GM19397 (cell line): Measurements from ENCODE around the gene MRE11.
"Not testable (repeated sequence)": the region's sequence is repeated elsewhere in the genome, so short reads cannot be mapped to it uniquely, and the experiment has no call there.

Source experiments
- ATAC-seq: cut with Tn5 transposase; IDR thresholded peaks from one replicate; pipeline ENCODE4 v1.9.1; 2021; ENCODE audit warnings: mild to moderate bottlenecking, moderate library complexity; ENCODE audit not compliant: unreplicated experiment

Gene MRE11

DNA sequence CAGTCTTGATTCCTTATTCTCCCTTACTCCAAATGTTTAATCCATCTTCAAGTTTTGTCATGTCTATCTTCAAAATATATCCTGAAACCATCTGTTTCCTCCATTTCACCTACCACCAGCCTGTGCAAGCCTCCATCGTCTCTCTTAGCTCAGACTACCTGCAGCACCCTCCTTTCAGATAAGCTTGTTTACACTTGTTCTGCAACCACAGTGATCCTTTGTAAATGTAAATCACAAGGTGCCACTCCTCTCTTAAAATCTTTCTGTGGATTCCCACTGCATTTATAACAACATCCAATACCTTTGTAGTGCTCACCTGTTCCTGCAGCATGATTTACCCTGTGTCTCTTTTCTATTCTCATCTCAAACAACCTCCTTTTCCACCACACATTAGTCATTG, 60.6 kb downstream of the MRE11 start:
- ATAC-seq, result no peak

DNA sequence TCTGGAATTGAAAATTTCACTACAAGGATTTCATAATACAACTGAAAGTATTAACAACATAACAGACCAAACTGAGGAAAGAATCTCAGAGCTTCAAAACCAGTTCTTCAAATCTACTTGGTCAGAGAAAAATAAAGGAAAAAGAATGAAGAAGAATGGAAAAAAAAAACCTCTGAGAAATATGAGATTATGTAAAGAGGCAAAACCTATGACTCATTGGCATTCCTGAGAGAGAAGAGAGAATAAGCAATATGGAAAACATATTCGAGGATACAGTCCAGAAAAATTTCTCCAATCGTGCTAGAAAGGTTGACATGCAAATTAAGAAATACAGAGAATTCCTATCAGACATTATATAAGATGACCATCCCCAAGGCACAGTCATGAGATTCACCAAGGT, 69.0 kb downstream of the MRE11 start:
- ATAC-seq, result no peak

DNA sequence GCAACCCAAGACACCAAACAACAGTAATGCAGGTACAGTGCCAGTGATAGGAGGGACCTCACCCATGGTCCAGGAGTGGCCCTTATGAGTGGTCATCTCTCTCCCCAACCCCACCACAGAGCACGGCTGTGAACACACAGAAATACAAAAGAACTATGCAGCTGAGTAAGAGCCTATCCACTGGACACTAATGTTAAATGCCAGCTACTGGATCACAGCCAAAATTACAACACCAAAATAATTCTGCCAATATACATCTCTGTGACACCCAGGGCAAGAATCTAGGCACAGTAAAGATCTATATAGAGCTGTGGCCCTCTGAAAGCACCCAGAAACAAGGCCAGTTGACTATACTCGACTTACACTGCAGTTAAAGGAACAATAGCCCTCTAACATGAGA, 69.6 kb downstream of the MRE11 start:
- ATAC-seq, result no peak

DNA sequence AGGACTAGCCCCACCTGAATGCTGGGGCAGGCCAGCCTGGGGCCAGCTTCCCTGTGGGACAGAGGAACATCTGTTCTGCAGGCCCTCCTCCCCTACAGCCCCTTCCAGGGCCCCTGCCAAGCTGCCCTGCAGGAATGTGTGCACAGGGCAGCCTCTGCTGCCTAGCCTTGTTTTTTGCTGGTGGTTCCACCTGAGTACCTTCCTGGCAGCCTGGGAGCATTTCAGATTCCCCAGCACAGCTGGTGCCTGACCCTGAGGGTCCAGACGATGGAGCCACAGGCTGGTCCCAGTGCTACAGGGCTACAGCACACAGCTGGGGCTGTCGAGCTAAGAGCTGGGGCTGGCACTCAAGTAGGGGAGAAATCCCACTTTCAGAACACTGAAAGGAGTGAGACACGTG, 70.1 kb downstream of the MRE11 start:
- no peak for ATAC-seq

DNA sequence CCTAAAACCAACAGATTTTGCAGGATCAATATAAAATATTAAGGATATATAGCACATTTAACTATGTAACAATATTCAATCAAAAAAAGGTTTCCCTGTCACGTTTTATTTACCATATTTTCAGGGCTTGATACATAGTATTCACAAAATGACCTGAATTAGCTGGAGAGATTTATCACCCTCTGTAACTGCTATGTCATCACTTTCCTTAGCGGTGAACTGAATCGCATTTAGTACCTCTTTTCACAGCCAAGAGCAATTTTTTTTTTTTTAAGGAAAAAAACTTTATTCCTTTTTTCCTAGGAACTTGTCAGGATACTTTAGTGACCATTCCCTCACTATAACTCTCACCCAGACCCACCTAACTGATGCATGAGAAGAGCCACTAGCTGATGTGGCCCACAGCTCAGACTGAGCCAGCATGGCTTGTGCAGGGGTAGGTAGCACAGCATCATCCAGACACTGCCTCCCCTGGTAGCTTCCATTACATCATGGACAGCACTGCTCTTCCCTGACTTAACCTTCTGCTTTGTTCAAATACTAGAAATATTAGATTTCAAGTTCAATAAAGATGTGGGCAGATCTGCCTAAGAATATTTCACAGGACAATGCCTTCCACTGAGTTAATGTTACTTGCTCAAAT, 75.4 kb downstream of the MRE11 start:
- no peak for ATAC-seq

DNA sequence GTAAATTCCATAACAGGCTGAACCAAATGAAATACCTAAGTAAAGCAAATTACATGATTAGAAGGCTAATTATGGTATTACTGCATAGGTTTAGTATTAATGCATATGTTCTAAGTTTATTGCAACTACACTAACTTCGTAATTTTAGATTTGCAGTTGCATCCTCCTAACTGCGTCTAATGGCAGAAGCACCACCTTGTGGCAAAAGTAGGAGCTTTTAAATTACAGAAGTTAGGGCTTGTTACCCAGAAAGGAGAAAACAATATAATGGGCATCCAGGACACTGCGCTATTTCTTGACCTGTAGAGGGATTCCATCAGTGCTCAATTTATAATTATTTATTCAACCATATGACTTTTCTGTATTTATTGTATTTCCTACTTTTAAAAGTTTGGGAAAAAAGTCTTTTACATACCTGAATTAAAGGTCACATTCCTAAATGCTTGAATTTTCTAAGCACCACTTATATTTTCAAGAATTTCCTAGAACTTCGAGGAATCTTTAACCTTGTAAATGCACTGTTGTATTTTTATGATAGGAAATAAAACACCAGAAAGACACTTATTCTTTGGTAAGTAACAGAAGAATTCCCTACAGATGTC, 76.2 kb downstream of the MRE11 start:
- ATAC-seq, result no peak

DNA sequence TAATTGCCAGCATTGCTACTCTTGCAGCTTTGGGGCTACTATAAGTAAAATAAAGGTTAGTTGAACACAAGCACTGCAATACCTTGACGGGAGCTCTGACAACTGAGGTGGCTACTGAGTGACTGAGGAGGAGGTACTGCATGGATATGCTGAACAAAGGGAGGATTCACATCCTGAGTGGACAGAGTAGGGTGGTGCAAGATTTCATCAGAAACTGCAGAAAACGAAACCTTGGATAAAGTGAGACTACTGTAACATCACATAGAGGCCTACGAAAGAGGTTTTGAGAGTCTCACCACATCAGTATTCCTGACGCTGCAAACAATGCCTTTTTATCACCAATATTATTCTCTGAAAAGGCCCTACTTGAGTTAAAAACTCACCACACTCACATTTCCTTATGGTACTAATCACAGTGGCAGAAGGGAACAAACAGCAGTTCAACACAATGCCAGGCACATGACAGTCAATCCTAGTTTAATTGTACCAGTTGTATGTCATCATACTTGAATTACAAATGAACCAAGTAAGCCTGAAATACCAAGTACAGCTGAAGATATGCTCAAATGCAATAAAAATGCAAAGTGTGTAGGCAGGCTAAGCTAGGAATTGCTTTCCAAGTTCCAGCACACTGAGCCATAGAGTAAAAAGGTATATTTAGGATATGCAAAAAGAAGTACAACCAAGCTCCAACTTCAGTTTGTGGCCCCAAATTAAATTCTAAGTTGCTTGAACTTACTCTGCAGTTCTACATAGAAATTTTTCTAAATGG, 88.4 kb downstream of the MRE11 start:
- ATAC-seq, result no peak

DNA sequence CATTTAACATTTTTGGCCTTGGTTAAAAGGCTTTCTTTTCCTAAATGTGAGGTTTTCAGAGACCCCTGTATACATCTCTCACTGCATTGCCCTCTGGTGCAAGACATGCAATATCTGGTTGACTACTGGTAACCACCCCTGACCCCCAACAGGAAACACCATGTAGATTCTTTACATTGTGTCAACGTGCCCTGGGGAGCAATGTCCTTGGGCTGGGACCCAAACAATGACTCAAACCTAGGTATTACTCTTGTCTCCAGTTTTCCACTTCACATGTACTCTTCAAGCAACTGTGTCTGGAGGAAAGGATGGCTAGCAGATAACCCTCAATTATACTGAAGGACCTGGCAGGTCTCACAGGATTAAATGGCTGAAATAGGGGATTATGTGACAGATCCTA, 91.3 kb downstream of the MRE11 start:
- no peak for ATAC-seq

DNA sequence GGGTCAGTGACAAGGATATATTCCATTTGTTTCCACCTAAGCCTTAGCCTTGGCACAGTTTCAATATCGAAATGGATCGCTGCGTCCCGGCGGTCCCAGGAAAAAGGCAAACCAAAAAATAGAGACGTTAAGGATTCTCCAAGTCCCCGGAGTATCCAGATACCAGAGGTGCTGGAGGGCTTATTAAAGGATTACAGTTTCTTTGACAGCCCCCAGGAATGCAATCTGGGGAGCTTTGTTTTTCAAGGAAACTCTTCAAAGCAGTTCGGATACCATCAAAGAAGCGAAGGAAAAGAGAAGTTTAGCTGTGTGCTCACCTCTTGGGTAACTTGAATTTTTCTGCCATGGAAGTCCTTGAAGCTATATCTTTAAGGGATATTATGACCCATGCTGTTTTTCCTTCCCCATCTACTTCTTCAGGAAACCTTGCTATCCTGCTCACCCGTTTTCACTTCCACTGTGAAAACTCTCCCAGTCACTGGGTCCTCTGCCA, 91.8 kb downstream of the MRE11 start:
- no peak for ATAC-seq

DNA sequence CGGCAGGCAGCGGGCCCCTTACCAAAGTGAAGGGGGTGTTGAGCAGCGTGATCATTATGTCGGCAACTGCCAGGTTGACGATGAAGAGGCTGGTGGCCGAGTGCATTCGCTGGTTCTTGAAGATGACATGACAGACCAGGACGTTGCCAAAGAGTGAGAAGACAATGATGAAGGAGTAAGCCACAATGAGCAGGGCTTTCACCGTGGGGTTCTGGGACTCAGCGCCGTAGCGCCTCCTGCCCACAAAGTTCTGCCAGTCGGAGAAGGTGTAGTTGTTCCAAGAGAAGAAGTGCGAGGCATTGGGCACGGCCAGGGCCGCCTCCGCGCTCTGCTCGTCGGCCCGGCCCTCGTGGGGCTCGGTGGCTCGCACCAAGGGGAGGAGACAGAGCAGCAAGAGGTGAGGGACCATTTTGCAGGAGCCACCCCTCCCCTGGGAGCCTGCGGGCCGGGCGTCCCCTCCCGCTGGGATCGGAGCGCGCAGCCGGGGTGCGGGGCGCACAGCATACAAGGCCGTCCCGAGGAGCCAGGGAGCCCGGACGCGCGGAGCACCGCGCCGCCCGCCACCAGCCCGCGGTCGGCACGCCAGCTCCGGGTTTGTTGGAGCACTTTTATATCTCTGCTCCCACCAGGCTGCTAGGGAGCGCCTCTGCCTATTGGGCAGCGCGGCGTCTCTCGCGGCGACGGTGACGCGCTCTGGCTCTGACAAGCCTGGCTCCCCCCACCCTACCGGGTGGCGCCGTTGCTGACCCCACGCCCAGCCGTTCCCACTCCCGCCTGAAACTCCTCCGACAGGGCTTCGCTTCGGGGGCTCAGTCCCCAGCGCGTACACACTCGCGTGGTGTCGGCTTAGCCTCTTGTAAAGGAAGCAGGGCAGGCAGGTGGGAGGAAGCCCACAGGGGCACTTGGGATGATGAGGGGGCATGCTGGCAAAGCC, 92.5 kb downstream of the MRE11 start, which contains the start of gene GPR83:
TSS of gene GPR83 (minus strand) at position 581 of the 934 bp plus-strand sequence. CDS start at position 409, 172 bp downstream.
- ATAC-seq, result no peak

DNA sequence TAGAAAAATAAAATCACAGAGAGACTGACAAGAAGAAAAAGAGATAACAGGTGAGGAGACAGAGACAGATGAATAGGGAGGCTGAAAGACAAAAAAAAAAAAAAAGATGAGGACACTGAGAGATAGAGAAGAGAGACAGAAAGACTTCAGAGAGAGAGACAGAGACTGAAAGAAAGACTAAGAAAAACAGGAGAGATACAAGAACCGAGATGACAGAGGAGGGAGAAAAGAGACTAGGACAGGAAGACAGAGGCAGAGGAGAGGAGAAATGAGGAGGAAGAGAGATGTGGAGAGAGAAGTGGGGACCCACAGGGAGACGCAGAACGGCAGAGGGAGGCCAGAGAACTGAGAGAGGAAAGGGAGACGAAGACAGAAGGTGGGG, 93.2 kb downstream of the MRE11 start:
- ATAC-seq, result no peak

DNA sequence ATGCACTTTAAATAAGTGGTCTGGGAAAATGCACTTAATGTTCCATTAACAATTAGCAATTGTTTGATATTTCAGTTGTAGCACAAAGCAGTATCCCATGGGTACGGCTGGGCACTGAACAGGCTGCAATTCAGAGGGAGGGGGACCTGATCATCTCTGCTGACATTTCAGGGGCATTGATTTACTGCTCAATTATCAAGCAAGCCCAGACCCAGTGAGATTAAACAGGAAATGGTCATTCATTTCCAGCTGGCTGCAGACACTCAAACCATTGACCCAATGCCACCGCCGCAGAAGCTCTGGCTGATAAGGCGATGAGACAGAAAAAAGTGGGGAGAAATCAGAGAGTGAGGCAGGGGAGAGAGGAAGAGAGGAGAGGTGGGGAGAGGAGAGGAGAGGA, 93.6 kb downstream of the MRE11 start:
- no peak for ATAC-seq

DNA sequence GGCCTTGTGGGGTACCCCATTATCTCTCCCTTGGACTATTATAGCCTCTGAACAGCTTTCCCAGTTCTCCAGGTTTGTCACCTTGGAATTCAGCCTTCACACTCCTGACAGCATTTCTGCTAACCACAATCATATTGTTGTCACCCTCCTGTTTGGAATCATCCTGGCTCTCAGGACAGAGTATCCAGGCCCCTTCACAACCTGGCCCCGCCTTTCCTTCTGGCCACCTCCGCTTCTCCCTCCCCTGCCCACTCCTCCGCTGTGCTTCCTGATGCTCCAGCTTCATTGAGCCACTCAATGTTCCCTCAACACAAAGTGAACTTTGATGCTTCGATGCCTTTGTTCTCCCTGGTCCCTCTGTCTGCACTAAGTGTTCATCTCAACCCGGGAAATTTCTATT, 95.5 kb downstream of the MRE11 start:
- no peak for ATAC-seq

DNA sequence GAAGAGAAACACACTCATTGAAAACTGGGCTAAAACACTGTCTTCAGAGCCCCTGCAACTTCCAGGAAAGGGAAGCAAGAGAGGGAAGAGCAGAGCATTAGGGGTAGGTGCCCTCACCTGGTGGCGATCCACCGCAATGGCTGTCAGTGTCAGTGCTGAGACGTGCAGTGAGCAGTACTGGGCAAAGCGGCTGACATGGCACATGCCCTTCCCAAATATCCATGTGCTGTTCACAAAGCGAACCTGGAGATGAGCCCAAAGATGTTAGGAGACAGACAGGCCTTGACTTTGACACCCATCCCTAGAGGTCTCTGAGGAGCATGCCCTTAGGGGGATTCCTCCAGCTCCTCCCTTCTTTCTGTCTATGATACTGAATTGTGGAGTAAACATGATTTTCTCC, 97.4 kb downstream of the MRE11 start:
- no peak for ATAC-seq

DNA sequence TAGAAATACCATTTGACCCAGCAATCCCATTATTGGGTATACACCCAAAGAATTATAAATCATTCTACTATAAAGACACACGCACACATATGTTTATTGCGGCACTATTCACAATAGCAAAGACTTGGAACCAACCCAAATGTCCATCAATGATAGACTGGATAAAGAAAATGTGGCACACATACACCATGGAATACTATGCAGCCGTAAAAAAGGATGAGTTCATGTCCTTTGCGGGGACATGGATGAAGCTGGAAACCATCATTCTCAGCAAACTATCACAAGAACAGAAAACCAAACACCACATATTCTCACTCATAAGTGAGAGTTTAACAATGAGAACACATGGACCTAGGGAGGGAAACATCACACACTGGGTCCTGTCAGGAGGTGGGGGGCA, 101.7 kb downstream of the MRE11 start:
- not testable (repeated sequence) for ATAC-seq

DNA sequence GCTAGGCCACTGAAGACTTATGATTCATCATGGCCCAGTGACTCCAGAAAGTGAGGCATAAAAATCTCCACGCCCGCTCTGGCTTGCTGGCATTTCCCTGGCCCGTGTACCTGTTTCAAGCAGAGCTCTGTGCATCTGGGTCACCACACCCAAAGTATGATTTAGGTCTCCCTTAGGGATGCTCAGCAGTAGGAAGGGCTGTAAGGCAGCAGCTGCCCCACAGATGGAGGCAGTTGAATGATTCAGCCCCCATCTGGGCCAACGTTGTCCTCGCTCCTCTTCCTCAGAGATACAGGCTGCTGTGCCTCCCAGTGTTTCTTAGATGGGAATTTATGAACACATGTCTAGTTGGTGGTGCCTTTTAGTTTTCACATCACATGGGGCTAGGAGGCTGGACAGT, 114.0 kb downstream of the MRE11 start:
- no peak for ATAC-seq

DNA sequence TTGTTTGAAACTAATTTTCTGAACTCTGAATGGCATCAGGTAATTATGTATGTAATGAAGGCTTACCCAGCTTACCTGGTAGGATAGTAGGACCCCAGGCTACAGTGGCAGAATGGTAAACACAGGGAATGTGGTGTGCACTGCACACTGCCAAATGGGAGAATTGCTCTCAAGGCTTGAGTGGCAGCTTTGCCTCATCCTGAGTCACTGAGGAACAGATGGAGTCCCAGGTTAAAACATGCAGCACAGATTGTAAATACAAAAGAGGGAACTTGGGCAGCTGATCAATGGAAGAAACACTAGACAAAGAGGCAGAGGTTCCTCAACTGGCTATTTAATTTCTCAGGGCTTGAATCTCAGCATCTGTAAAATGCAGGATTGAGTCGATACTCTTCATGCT, 116.8 kb downstream of the MRE11 start:
- no peak for ATAC-seq

DNA sequence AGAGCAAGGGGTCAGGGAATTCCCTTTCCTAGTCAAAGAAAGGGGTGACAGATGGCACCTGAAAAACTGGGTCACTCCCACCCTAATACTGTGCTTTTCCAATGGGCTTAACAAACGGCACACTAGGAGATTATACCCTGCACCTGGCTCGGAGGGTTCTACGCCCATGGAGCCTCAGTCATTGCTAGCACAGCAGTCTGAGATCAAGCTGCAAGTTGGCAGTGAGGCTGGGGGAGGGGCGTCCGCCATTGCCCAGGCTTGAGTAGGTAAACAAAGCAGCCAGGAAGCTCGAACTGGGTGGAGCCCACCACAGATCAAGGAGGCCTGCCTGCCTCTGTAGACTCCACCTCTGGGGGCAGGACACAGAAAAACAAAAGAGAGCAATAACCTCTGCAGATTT, 123.1 kb downstream of the MRE11 start:
- ATAC-seq, result not testable (repeated sequence)
